Stimulated activated CD8-positive, alpha-beta memory T cell treated with anti-CD3 and anti-CD28 coated beads, Interleukin-4, amount 100 ng/mL, for 48 hours (primary cell): ENCODE results near the gene PARD3B.
"Not testable (repeated sequence)": the region's sequence is repeated elsewhere in the genome, so short reads cannot be mapped to it uniquely, and the experiment has no call there.

ENCODE experiments used
- DNase-seq: peaks from one replicate; pipeline ENCODE4 v3.0.0-alpha.2; 2020

Gene PARD3B

DNA sequence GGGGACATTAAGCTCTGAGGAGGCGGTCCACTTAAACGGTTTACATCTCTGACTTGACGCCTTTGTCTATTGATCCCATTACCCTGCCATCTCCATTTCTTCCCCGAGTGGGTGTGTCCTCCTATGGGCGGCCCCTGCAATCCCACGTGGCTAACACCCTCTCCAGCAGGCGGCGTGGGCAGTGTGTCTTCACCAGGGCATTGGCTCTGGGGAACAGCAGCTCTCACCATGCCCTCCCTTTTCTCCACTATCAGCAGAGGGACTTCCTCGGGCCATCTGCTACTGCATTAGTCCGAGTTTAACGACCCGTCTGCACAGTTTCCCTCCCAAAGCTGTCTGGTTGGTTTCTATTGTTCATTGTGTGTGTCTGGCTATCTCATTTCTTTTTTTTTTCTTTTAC is 625.1 kb downstream of the PARD3B start:
- no peak for DNase-seq

DNA sequence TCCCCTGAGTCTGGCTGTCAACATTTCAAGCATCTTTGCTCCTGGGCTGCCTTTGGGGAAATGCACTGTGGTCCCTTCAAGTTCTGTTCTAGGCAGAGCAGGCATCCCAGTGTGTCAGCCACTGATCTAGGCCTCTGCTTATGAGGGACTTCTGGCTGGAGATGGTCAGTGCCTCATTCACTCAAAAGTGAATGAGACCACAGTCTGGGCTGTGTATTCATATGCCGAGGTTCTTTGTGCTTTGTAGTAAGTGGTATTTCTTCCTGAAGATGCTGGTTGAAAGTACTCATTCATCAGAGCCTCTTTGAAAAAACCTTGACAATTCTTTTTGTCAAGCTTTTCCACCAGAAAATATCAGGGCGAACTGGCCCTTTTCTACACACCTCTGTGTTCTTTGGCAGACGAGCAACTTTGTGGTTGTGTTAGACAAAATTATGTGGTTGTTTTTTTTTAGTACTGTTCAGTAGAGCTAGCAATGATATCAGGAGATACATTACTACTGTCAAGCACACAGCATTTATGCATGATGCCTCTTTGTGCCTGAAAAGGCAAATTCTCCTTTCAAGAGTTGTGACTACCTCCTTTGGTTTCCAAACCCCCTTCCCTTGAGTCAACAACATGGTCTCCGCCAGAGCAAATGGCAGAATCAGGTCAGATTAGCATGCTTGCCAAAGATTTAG is 626.1 kb downstream of the PARD3B start:
- DNase-seq: no peak

DNA sequence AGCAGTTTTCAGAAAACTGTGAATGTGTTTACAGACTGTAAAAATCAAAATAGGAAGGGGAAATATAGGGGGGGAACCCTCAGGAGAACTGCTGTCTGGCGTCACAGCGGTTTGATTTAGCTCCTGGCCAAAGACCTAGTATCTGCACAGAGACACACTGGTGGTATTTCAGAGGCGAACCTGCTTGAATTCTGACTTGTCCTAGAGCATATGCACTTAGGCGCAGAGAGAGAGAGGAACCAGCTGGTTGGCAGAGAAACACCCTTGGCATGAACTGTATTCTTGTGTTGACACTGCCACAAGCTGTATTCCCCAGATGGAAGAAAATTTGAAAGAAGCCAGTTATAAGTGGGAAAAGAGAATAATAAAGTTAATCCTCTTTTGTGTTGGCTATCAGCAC is 630.6 kb downstream of the PARD3B start:
- no peak for DNase-seq

DNA sequence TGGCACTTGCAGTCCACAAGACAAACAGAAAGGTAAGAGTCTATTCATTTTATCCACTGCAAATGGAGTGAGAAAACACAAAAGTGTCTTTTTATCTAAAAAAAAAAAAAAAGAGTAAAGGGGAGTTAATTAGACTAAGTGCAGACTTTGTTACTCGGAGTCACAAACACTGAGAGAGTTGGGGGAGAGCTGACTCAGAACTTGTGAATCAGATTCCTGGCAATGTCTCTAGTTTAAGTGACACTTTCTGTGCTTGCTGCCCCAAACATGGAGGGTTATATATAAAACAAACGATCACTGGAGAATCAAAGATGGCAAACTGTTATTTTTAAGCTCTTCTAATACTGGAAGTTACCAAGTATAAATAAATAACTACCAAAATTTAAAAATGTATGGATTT is 631.3 kb downstream of the PARD3B start:
- no peak for DNase-seq

GRCh38 chr2:205177546-205177945 is 632.3 kb downstream of the PARD3B start:
- DNase-seq: no peak

DNA sequence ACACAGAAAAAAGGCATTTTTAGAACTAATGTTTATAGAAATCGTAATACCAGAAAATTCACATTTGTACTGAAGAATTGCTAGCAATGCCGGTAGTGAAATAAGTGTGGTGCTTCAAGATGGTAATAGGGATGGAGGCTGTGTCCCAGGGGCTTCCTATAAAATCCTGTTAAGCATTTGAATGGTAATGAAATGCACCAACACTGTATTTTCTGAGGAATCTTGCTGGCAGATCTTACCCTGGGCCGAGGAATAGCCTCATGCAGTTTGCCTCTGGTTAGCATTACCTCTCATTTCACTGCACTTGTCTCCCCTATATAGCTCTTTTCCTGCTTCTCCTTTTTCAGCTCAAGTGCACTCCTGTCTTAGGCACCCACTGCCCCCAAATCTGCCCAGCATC is 635.5 kb downstream of the PARD3B start:
- DNase-seq: no peak

GRCh38 chr2:205187731-205188130 is 642.5 kb downstream of the PARD3B start:
- DNase-seq: no peak

DNA sequence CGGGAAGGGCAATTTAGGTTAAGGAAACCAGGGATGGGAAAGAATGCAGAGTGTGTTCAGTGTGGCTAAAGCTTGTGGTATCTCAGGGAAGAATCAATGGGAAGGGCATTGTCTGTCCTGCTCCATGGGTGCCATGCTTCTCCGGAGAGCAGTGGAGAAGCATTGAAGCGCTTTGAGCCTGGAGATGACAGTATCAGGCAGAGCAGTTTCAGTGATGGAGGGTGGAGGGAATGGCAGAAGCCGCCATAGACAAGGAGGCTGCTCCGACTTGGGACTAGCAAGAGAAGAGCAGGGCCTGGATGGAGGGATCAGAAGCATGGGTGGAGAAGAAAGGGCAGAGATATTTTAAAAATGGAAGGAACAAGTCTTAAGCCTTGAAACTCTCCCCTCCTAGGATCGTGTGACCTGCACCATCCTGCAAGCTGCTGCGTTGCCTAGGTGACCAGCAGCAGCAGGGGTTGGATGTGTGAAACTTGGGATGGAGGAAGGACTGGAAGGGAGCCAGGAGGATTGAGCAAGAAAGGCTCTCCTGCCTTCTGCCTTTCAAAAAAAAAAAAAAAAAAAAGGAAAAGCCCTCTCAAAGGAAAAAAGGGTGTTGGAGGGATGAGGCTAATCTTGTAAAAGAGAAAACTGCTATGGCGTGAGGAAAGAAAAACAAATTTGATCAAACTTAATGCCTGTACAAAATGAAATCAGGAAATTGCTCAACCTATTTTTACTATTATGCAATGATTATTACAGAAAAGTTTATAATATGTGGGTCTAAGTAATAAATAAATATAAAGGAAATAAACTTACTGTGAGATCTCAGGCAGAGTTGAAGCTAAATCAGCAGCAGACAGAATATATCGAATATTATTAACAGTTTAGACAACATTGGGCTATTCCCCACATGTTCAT is 643.2 kb downstream of the PARD3B start:
- no peak for DNase-seq

- DNase-seq: no peak
Observed at GRCh38 chr2:205189301-205189700, 644.0 kb downstream of the PARD3B start.

DNA sequence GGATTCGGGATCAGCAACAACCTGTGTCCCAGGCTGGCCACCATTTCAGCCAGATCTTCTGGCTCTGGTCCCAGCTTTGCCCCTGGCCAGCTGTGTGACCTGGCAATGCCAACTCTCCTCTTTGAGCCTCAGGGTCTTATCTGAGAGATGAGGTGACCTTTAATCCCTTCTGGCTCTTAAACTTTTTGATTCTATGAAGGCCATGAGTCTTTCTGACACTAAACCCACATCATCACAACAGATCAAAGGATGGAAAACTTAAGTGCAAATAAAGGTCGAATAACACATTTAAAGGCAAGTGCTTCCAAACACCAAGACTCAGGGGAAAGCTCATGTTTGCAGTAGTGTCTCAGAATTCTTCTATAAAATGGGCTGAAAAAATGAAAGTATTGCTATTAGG is 645.3 kb downstream of the PARD3B start:
- DNase-seq: no peak

DNA sequence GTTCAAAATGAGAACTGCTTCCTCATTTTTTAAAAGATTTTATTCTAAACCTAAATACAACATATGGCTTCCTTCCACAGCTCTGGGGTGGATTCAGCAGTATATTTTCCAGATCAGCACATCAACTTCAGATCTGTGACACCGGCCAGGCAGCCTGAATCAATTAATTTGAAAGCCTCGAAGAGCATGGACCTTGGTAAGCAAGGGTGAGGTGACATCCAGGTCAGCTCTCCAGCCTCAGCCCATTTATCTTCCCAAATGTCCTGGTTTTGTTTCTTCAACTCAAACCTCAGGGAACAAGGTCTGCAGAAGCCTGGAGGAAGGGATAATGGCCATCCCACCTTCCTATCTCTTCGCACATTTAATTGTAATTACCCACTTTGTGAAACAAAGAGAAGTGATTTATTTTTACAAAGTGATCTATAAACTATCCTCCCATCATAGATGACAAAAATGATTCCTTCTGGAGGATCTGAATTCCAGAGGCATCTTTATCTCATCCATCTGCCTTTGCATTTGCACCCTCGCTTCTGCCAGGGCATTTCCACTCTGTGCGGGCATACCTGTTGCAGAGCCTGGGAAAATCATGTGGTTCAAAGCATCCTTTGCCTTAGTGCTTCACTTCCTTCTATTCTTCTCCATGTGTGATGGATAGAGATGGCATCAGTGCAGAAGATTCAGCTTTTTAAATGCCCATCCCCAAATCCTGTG is 648.0 kb downstream of the PARD3B start:
- DNase-seq: no peak

DNA sequence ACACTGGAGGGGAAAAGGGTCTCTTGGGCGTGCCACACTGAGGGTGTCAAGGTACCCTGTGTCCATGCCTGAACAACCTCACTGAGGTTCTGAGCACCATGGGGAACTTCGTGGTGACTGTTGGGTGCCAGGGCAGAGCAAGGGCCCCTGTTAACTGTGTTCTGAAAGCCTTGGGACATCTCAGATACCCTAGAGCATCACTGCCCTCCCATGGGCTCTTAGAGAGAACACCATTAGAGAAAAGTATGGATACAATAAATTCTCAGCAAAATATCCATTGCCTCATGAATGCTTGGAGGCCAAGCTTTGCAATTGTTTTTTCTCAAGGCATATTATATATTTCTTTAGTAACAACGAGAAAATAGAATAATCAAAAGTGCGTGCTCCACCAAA is 648.6 kb downstream of the PARD3B start:
- DNase-seq: no peak

GRCh38 chr2:205197468-205198139 is 652.3 kb downstream of the PARD3B start:
- no peak for DNase-seq

GRCh38 chr2:205198140-205198525 is 652.9 kb downstream of the PARD3B start:
- no peak for DNase-seq

GRCh38 chr2:205199165-205199850 is 654.0 kb downstream of the PARD3B start:
- DNase-seq: no peak

DNA sequence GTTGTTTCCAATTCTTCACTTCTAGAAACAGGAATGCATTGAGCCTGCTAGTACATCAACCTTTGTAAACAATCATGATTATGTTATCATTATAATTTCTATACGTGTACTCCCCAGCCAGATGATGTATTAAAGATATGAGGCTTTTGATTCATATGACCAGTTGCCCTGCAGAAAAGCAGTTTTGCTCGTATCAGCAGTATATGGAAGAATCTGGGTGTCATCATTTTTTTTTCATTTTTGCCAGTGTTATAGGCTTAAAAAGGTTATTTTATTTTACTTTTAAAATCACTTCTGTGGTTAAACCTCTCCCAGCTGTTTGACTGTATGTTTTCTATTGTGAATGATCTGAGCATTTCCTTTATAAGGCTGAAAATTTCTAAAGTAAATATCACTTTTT is 665.2 kb downstream of the PARD3B start:
- DNase-seq: no peak

GRCh38 chr2:205212357-205212756 is 667.1 kb downstream of the PARD3B start:
- no peak for DNase-seq

GRCh38 chr2:205216092-205216491 is 670.8 kb downstream of the PARD3B start:
- DNase-seq: no peak

GRCh38 chr2:205216580-205216979 is 671.3 kb downstream of the PARD3B start:
- no peak for DNase-seq

DNA sequence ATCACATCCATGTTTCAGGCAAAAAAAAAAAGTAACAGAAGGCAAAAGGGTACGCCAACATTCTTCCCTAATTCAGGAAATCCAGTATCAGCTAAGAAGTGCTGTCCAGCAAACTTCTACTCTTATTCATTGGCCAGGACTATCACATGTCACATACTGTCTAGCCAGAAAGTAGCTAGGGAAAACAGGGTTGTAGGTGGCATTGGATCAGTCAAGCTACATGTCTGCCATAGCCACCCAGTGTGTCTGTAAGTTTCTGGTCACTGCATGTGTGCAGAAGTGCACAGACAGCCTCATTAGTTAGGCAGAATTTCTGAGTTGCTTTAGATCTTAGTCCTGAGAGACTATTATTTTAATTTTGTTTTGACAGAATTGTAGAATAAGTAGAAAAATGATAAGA is 671.7 kb downstream of the PARD3B start:
- no peak for DNase-seq

DNA sequence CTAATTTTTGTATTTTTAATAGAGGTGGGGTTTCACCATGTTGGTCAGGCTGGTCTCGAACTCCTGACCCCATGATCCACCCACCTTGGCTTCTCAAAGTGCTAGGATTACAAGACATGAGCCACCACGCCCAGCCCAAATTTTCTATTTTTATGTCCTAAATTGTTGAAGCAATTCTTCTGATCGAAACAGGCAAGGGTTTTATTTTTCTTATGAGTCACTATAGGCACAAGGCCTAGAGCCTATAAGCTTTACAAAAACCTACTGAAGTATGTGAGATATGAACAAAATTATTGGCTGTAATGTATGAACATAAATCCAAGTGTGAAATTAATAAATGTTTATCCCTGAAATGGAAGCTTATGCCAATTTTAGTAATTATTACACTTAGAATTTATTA is 672.8 kb downstream of the PARD3B start:
- DNase-seq: no peak

GRCh38 chr2:205218816-205219215 is 673.5 kb downstream of the PARD3B start:
- DNase-seq: not testable (repeated sequence)

GRCh38 chr2:205220559-205220958 is 675.3 kb downstream of the PARD3B start:
- DNase-seq: no peak
